Neural crest cell (in vitro differentiated cells): ENCODE measurements around the gene SYT11. TPM values are rescaled to one million over a fixed set of nuclear protein-coding genes. Genes with fewer than 3 reads are reported as not detected.

Experiments used
- DNase-seq: peaks from one replicate; pipeline ENCODE4 v3.0.0; 2021; ENCODE audit warnings: low read depth, mixed read lengths, low spot score
- H3K27ac Mint-ChIP-seq: one replicate; pipeline ENCODE4 v1.8.0; 2021; ENCODE audit warnings: mild to moderate bottlenecking, mixed read lengths; ENCODE audit not compliant: unreplicated experiment
- H3K27me3 Mint-ChIP-seq: 2 replicates; pipeline ENCODE4 v1.8.0; 2021; ENCODE audit warnings: low read depth, mild to moderate bottlenecking, mixed read lengths
- H3K36me3 Mint-ChIP-seq: 2 replicates; pipeline ENCODE4 v1.8.0; 2021; ENCODE audit warnings: low read depth, mild to moderate bottlenecking, mixed read lengths
- H3K4me1 Mint-ChIP-seq: 2 replicates; pipeline ENCODE4 v1.8.0; 2021; ENCODE audit warnings: mixed read lengths
- H3K4me3 Mint-ChIP-seq: one replicate; pipeline ENCODE4 v1.8.0; 2021; ENCODE audit warnings: mild to moderate bottlenecking, mixed read lengths
- H3K9me3 Mint-ChIP-seq: 2 replicates; pipeline ENCODE4 v1.8.0; 2021; ENCODE audit warnings: mixed read lengths
- CTCF ChIP-seq: fragments of 200-600 bp; sonication (generic); conservative IDR thresholded peaks from 2 replicates; pipeline ENCODE4 v1.5.0; 2021; ENCODE audit warnings: antibody characterized with exemption, mild to moderate bottlenecking
- total RNA-seq: library from RNA; stranded (reverse); gene quantifications from 2 replicates; pipeline ENCODE4 v1.2.1, GENCODE V29; 2021

Gene SYT11
- total RNA-seq, 1 donor from 2014 or later: 19.8 TPM

- no peak for TF ChIP-seq CTCF
- peak overlapping the region; percentile 96 for H3K4me3 Mint-ChIP-seq
- H3K27me3 Mint-ChIP-seq: no peaks in the 10 kb centered on the region
- peaks cover 21% of the 10 kb centered on the region for H3K4me1 Mint-ChIP-seq
- H3K36me3 Mint-ChIP-seq: peaks cover 21% of the 10 kb centered on the region
- DNase-seq: no peak
- H3K9me3 Mint-ChIP-seq: no peaks in the 10 kb centered on the region
- no peak overlapping the region for H3K27ac Mint-ChIP-seq
These were observed 52.7 kb downstream of the SYT11 start for GRCh38 chr1:155912056-155912536.

- H3K4me3 Mint-ChIP-seq: no peak overlapping the region
- no peak for DNase-seq
- peaks cover 13% of the 10 kb centered on the region for H3K36me3 Mint-ChIP-seq
- peaks cover 21% of the 10 kb centered on the region for H3K4me1 Mint-ChIP-seq
- no peaks in the 10 kb centered on the region for H3K27me3 Mint-ChIP-seq
- no peaks in the 10 kb centered on the region for H3K9me3 Mint-ChIP-seq
- TF ChIP-seq CTCF: no peak
- H3K27ac Mint-ChIP-seq: no peak overlapping the region
These were observed 54.8 kb downstream of the SYT11 start for GRCh38 chr1:155913969-155914757.

GRCh38 chr1:155918660-155919059 is 59.3 kb downstream of the SYT11 start:
- no peak for DNase-seq
- no peak for TF ChIP-seq CTCF
- Mint-ChIP-seq H3K9me3 (no peaks in the 10 kb centered on the region), H3K27me3 (no peaks in the 10 kb centered on the region), H3K36me3 (peaks cover 28% of the 10 kb centered on the region), H3K4me3 (no peak overlapping the region), H3K27ac (no peak overlapping the region), H3K4me1 (no peaks in the 10 kb centered on the region)

- Mint-ChIP-seq H3K4me3 (no peak overlapping the region), H3K27me3 (no peaks in the 10 kb centered on the region), H3K36me3 (peaks cover 24% of the 10 kb centered on the region), H3K27ac (no peak overlapping the region), H3K4me1 (no peaks in the 10 kb centered on the region), H3K9me3 (no peaks in the 10 kb centered on the region)
- no peak for TF ChIP-seq CTCF
- no peak for DNase-seq
These were observed 60.4 kb downstream of the SYT11 start for GRCh38 chr1:155919801-155920200.

- TF ChIP-seq CTCF: no peak
- no peak for DNase-seq
- H3K9me3 Mint-ChIP-seq: no peaks in the 10 kb centered on the region
- no peak overlapping the region for H3K27ac Mint-ChIP-seq
- H3K36me3 Mint-ChIP-seq: peaks cover 28% of the 10 kb centered on the region
- H3K4me3 Mint-ChIP-seq: no peak overlapping the region
- no peaks in the 10 kb centered on the region for H3K27me3 Mint-ChIP-seq
- no peaks in the 10 kb centered on the region for H3K4me1 Mint-ChIP-seq
These were observed 61.4 kb downstream of the SYT11 start for GRCh38 chr1:155920717-155921116.
